BE2C (cell line): ENCODE results near the gene PRKAR2B.
"Not testable (repeated sequence)": the region's sequence is repeated elsewhere in the genome, so short reads cannot be mapped to it uniquely, and the experiment has no call there.

ENCODE experiments used
- DNase-seq: peaks from one replicate; pipeline ENCODE4 v3.0.0-alpha.2; 2020
- H3K27me3 ChIP-seq: fragments of 250-450 bp; sonication (Bioruptor Pico); 2 replicates; pipeline ENCODE4 v1.5.1; 2020; ENCODE audit warnings: mild to moderate bottlenecking
- H3K36me3 ChIP-seq: fragments of 250-450 bp; sonication (Bioruptor Pico); 2 replicates; pipeline ENCODE4 v1.5.1; 2020; ENCODE audit warnings: mild to moderate bottlenecking
- H3K4me1 ChIP-seq: fragments of 250-450 bp; sonication (Bioruptor Pico); 2 replicates; pipeline ENCODE4 v1.5.1; 2020
- H3K4me3 ChIP-seq: 2 replicates; pipeline ENCODE4 v1.5.1; 2011; ENCODE audit warnings: low read depth, low read length
- H3K9me3 ChIP-seq: fragments of 250-450 bp; sonication (Bioruptor Pico); 2 replicates; pipeline ENCODE4 v1.5.1; 2020
- TF ChIP-seq, protein P1 (sequence below): IDR thresholded peaks from 2 replicates; pipeline ENCODE4 v1.5.1; 2012; ENCODE audit warnings: mild to moderate bottlenecking, low read depth, low read length

Gene PRKAR2B

DNA sequence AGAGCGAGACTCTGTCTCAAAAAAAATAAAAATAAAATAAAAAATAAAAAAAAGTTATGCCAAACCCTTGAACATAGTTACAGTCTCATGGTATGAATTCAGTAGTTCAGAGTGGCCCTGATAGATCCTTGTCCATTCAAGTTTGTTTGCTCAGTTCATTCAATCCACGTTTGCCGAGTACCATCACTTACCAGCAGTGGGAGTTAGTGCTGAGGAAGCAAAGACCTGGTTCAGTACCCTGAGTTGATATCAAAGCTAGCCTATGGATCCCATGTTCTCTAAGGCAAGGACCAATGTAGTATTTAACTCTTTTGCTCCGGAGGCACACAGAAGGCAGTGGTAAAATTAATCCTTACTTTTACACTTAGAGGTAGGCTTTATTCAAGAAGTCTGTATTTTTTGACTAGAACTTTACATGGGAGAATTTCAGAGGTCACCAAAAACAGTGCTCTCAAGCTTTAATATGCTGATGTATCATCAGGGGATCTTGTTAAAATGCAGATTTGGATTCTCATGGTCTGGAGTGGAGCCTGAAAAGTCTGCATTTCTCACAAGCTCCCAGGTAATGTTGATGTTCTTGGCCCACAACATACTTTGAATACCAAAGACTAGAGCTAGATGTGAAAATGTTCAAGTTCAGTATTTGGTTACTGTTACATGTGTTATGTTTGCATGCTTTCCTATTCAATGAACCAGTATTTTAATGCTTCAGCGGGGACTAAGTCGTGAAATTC is 86.1 kb downstream of the PRKAR2B start:
- TF ChIP-seq, protein P1, sequence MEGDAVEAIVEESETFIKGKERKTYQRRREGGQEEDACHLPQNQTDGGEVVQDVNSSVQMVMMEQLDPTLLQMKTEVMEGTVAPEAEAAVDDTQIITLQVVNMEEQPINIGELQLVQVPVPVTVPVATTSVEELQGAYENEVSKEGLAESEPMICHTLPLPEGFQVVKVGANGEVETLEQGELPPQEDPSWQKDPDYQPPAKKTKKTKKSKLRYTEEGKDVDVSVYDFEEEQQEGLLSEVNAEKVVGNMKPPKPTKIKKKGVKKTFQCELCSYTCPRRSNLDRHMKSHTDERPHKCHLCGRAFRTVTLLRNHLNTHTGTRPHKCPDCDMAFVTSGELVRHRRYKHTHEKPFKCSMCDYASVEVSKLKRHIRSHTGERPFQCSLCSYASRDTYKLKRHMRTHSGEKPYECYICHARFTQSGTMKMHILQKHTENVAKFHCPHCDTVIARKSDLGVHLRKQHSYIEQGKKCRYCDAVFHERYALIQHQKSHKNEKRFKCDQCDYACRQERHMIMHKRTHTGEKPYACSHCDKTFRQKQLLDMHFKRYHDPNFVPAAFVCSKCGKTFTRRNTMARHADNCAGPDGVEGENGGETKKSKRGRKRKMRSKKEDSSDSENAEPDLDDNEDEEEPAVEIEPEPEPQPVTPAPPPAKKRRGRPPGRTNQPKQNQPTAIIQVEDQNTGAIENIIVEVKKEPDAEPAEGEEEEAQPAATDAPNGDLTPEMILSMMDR = peak; percentile 38
- no peak overlapping the region for H3K4me3 ChIP-seq
- no peaks in the 10 kb centered on the region for H3K27me3 ChIP-seq
- H3K36me3 ChIP-seq = no peaks in the 10 kb centered on the region
- no peaks in the 10 kb centered on the region for H3K4me1 ChIP-seq
- H3K9me3 ChIP-seq = no peaks in the 10 kb centered on the region
- DNase-seq = no peak

DNA sequence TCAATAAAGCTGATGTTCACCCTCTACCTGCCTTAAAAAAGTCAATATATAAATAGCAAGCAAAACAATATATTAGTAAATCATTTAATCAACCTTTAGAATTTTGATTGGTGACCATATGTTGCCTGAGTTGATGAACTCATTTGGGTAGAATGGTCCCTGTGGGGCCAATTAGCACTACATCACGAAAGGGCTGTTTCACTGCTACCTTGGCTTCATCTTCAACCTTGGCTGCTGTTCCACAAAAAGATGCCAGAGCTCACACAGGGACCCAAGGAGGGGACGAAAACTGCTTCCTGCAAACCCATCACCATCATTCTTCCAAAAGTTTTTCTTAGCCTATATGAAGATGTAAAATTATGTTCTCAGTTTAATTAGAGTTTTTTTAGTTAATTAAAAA is 88.9 kb downstream of the PRKAR2B start:
- Histone ChIP-seq H3K4me3 (no peak overlapping the region), H3K36me3 (no peaks in the 10 kb centered on the region), H3K27me3 (no peaks in the 10 kb centered on the region), H3K9me3 (no peaks in the 10 kb centered on the region), H3K4me1 (no peaks in the 10 kb centered on the region)
- TF ChIP-seq, protein P1 = no peak
- no peak for DNase-seq

DNA sequence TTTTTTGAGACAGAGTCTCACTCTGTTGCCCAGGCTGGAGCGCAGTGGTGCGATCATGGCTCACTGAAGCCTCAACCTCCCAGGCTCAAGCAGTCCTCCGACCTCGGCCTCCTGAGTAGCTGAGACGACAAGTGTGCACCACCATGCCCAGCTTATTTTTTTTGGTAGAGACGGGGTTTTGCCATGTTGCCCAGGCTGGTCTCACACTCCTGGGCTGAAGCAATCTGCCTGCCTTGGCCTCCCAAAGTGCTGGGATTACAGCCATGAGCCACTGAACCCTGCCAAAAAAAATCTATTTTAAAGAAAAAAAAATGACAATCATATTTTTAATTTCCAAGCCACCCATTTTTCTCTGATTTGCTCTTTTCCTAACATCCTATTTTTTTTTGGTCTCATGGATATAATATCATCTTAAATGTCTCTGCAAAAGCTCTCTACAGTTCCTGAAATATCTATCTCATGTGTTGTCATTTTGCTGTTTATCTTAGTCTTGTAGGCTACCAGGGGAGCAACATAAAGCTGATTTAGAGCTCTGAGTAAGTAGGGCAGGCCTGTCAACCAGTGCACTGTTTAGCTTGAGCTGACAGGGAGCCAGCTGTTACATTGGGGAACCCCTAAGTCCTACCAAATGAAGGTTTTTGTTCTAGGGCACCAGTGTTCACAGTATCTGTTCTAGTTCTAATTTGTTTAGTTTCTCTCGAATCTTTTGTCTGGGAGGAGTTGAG is 94.4 kb downstream of the PRKAR2B start:
- no peaks in the 10 kb centered on the region for H3K9me3 ChIP-seq
- TF ChIP-seq, protein P1 = no peak
- no peaks in the 10 kb centered on the region for H3K4me1 ChIP-seq
- no peaks in the 10 kb centered on the region for H3K36me3 ChIP-seq
- H3K27me3 ChIP-seq = no peaks in the 10 kb centered on the region
- H3K4me3 ChIP-seq = no peak overlapping the region
- DNase-seq = no peak

DNA sequence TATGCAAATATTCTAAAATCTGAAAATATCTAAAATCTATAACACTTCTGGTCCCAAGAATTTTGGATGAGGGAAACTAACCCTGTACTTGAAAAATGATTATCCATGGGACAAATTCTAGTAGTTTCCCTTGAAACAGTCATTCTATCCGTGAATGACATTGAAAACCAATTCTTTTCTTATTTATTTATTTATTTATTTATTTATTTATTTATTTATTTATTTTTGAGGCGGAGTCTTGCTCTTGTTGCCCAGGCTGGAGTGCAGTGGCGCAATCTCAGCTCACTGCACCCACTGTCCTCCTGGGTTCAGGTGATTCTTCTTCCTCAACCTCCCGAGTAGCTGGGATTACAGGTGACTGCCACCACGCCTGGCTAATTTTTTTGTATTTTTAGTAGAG is 99.4 kb downstream of the PRKAR2B start:
- not testable (repeated sequence) for H3K27me3 ChIP-seq, H3K9me3 ChIP-seq, H3K4me1 ChIP-seq, H3K4me3 ChIP-seq, H3K36me3 ChIP-seq, DNase-seq

DNA sequence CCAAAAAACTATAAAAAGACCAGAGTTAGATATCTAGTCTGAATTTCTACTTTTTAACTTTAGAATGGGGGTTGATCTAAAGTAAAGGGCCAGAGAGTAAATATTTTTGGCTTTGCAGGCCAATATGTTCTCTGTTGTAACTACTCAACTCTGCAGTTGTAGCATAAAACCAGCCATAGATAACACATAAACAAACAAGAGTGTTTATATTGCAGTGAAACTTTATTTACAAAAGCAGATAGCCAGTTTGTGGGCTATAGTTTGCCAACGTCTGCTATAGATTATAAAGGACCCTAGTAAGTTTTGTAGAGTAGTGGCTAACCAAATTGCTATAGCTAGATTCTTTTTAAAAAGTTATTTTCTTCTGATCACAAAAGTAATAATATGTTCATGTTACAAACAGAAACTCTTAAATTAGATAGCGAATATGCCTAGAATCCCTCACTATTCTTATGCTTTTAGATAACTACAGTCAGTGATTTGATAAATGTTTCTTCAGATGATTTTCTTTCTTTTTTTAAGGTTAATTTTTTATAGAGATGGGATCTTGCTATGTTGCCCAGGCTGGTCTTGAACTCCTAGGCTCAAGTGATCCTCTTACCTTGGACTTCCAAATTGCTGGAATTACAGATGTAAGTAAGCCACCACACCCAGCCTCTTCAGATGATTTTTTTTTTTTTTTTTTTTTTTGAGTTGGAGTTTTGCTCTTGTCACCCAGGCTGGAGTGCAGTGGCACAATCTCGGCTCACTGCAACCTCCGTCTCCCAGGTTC is 100.7 kb downstream of the PRKAR2B start:
- Histone ChIP-seq H3K27me3 (no peaks in the 10 kb centered on the region), H3K36me3 (no peaks in the 10 kb centered on the region), H3K9me3 (no peaks in the 10 kb centered on the region), H3K4me3 (no peak overlapping the region), H3K4me1 (peaks cover 8% of the 10 kb centered on the region; the same call in 1 of the 2 replicates)
- TF ChIP-seq, protein P1 = no peak
- DNase-seq = no peak

DNA sequence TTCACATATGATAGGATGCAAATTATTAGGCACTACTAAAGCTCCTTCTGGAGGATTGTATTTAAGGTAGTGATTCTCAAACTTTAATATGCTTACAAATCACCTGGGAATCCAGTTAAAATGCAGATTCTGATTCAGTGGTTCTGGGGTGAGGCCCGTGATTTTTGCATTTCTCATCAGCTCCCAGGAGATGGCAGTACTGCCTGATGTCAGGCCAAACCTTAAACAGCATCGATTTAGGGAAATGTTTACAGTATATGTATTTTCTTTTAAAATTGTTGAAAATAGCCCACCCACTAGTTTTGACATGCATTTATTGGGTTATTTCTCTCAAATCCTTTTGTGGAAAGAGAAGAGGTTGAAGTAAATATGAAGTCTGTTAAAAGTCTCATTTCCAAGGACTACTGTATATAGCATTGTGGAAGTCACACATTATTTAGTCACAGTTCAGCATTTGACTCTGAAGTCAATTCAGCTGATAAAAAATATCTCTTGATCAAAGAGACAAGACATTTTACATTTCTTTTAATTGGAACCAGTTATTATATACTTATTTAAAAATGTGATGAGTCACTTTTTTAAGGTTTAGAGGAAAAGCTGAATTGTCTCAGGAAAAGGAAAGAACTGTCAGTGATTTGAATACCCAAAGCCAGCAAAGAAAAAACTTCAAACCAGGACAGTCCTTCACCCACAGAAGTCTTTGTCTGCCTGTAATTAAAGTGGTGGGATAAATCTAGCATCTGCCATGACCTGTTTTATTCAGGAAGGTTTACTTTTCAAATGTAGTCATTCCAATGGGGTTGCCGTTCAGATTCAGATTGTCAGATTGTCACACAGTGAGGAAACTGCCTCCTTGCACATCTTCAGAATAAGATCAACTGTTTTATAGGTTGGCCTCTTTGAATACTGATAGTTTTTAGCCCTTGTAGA is 103.2 kb downstream of the PRKAR2B start:
- Histone ChIP-seq H3K9me3 (no peaks in the 10 kb centered on the region), H3K27me3 (no peaks in the 10 kb centered on the region), H3K36me3 (no peaks in the 10 kb centered on the region), H3K4me1 (peaks cover 8% of the 10 kb centered on the region; the same call in 1 of the 2 replicates), H3K4me3 (no peak overlapping the region)
- DNase-seq = peak; percentile 37
- TF ChIP-seq, protein P1 = peak; percentile 79
